ENCODE measurements around the gene GUCY1A2. TPM values are rescaled to one million over a fixed set of nuclear protein-coding genes. Genes with fewer than 3 reads are reported as not detected.

GUCY1A2 gene
- total RNA-seq, 1 experiment from 2014 or later: 5.4 TPM

DNA sequence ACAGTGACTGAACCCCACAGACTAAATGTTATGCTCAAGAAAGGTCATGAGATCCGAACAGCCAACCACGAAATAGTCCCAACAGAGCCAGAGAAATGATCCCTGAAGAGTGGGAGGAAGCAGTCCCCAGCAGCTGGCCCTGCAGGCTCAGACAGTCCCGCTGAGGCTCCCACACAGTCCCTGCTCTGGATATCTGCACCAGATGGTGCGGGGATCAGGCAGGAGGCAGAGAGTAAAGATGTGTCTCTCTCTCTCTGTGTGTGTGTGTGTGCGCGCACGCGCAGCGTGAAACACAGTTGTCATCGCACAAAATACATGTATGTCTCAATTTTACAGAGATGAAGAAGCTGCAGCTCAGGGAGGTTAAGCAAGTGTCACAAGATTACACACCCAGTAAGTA is 27.9 kb downstream of the GUCY1A2 start:
- no peaks in the 10 kb centered on the region for H3K36me3 ChIP-seq (ENCODE audit: insufficient read depth, low read length, poor library complexity, severe bottlenecking)
- no TSS peak for BruUV-seq (replicated peaks)
- H3K9me3 ChIP-seq (ENCODE audit: low read depth, low read length, poor library complexity, severe bottlenecking): no peaks in the 10 kb centered on the region
- POLR2A ChIA-PET (ENCODE audit: low non-redundant PET): no interaction called here
- H3K27ac ChIP-seq (ENCODE audit: low read depth, low read length, poor library complexity, severe bottlenecking): no peak overlapping the region
- CTCF ChIA-PET: no interaction called here
- intact Hi-C loops (cut with micrococcal nuclease; ENCODE audit: unreplicated experiment): no loop called here
- peak; percentile 22 for DNase-seq (ENCODE audit: low spot score)
- H3K27me3 ChIP-seq (replicated peaks; ENCODE audit: insufficient read depth, low read depth, low read length, poor library complexity): no peaks in the 10 kb centered on the region
- peaks cover 52% of the 10 kb centered on the region for H3K4me1 ChIP-seq (ENCODE audit: insufficient read depth, low read length, poor library complexity, severe bottlenecking)
- no peak overlapping the region for H3K4me3 ChIP-seq (ENCODE audit: low read depth, low read length, poor library complexity, severe bottlenecking)
- no peak for TF ChIP-seq EZH2 (IDR thresholded peaks at IDR 0.05; ENCODE audit: borderline replicate concordance, low read depth, low read length, poor library complexity, severe bottlenecking)
- TF ChIP-seq, protein P1, sequence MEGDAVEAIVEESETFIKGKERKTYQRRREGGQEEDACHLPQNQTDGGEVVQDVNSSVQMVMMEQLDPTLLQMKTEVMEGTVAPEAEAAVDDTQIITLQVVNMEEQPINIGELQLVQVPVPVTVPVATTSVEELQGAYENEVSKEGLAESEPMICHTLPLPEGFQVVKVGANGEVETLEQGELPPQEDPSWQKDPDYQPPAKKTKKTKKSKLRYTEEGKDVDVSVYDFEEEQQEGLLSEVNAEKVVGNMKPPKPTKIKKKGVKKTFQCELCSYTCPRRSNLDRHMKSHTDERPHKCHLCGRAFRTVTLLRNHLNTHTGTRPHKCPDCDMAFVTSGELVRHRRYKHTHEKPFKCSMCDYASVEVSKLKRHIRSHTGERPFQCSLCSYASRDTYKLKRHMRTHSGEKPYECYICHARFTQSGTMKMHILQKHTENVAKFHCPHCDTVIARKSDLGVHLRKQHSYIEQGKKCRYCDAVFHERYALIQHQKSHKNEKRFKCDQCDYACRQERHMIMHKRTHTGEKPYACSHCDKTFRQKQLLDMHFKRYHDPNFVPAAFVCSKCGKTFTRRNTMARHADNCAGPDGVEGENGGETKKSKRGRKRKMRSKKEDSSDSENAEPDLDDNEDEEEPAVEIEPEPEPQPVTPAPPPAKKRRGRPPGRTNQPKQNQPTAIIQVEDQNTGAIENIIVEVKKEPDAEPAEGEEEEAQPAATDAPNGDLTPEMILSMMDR (conservative IDR thresholded peaks at IDR 0.05; ENCODE audit: low read depth, low read length): no peak

DNA sequence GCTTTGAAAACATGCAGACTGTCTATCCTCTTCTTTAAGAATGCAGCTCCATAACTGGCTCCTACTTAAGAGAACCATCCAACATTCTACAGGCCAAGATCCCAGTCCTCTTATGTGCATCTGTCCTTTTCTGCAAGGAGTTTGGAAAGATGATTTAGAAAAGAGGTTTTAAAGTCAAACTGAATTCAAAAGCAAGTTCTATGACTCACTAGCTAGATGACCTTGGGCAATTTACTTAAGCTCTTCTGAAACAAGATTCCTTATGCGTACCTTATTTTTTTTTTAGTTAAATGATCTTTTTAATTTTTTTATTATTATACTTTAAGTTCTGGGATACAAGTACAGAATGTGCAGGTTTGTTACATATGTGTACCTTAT is 29.2 kb downstream of the GUCY1A2 start:
- POLR2A ChIA-PET (ENCODE audit: low non-redundant PET): no interaction called here
- Histone ChIP-seq H3K4me3 (ENCODE audit: low read depth, low read length, poor library complexity, severe bottlenecking) (no peak overlapping the region), H3K9me3 (ENCODE audit: low read depth, low read length, poor library complexity, severe bottlenecking) (no peaks in the 10 kb centered on the region), H3K36me3 (ENCODE audit: insufficient read depth, low read length, poor library complexity, severe bottlenecking) (no peaks in the 10 kb centered on the region), H3K4me1 (ENCODE audit: insufficient read depth, low read length, poor library complexity, severe bottlenecking) (peaks cover 53% of the 10 kb centered on the region), H3K27ac (ENCODE audit: low read depth, low read length, poor library complexity, severe bottlenecking) (peak overlapping the region; percentile 0), H3K27me3 (replicated peaks; ENCODE audit: insufficient read depth, low read depth, low read length, poor library complexity) (no peaks in the 10 kb centered on the region)
- intact Hi-C loops (cut with micrococcal nuclease; ENCODE audit: unreplicated experiment): loop anchor here (2.0 kb wide), 1 partner anchor 32 kb away; no protein-coding TSS in a partner anchor
- TF ChIP-seq, protein P1 (conservative IDR thresholded peaks at IDR 0.05; ENCODE audit: low read depth, low read length): no peak
- no peak for TF ChIP-seq EZH2 (IDR thresholded peaks at IDR 0.05; ENCODE audit: borderline replicate concordance, low read depth, low read length, poor library complexity, severe bottlenecking)
- BruUV-seq (replicated peaks): no TSS peak
- no peak for DNase-seq (ENCODE audit: low spot score)
- CTCF ChIA-PET: no interaction called here

DNA sequence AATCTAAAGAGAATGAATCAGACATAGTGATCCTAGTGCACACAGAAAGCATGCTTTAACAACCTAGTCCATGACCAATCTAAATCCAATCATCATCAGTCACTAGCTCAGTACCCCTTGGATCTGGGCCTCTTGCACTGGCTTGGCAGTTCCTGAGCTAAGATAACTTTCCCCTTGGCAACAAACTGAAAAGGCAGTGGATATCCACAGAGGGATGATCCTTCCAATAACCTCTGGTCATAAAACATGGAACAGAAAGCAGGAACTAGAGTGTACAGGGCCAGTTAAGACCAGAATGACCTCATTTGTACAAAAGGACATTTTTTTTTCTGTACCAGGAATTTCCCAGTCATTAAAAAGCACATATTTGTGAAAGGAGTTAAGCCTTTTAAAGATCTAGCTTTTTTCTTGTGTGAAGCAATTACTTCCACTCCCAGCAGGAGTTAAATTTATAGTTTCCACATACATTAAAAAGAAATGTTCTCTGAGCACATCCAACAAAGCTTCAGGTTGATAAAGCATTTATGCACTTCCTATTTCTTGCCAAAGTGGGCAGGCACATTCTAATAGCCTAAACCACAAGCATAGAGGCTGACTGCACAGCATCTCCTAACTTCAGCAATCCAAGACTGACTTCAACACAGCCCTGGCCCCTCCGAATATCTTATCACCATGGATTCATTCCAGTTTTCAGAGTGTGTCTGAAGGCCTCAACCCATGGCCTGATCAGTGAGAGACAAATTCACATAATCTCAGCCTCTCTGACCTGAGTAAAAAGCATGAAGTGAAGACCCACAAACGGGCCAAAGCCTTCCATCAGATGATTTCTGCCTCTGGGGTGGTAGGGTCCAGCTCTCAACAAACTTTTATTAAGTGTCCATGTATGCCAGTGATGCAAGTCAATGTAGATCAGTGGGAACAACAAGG is 29.9 kb downstream of the GUCY1A2 start:
- Histone ChIP-seq H3K4me1 (ENCODE audit: insufficient read depth, low read length, poor library complexity, severe bottlenecking) (peaks cover 53% of the 10 kb centered on the region), H3K9me3 (ENCODE audit: low read depth, low read length, poor library complexity, severe bottlenecking) (no peaks in the 10 kb centered on the region), H3K27me3 (replicated peaks; ENCODE audit: insufficient read depth, low read depth, low read length, poor library complexity) (no peaks in the 10 kb centered on the region), H3K27ac (ENCODE audit: low read depth, low read length, poor library complexity, severe bottlenecking) (peak overlapping the region; percentile 67), H3K4me3 (ENCODE audit: low read depth, low read length, poor library complexity, severe bottlenecking) (no peak overlapping the region), H3K36me3 (ENCODE audit: insufficient read depth, low read length, poor library complexity, severe bottlenecking) (no peaks in the 10 kb centered on the region)
- intact Hi-C loops (cut with micrococcal nuclease; ENCODE audit: unreplicated experiment): loop anchor here (2.0 kb wide), 1 partner anchor 32 kb away; no protein-coding TSS in a partner anchor
- DNase-seq (ENCODE audit: low spot score): peak; percentile 99
- no TSS peak for BruUV-seq (replicated peaks)
- TF ChIP-seq, protein P1 (conservative IDR thresholded peaks at IDR 0.05; ENCODE audit: low read depth, low read length): no peak
- TF ChIP-seq EZH2 (IDR thresholded peaks at IDR 0.05; ENCODE audit: borderline replicate concordance, low read depth, low read length, poor library complexity, severe bottlenecking): no peak
- ChIA-PET CTCF (interaction anchor here (0.8 kb wide), 1 partner anchor 32 kb away, joined by 5 read pairs; no protein-coding TSS in a partner anchor), POLR2A (ENCODE audit: low non-redundant PET) (interaction anchor here (0.6 to 0.9 kb wide), 2 partner anchors 10 to 21 kb away, joined by 3 to 4 read pairs; no protein-coding TSS in a partner anchor)
